Measurements from ENCODE around the gene CCBE1. TPM values are rescaled to one million over a fixed set of nuclear protein-coding genes. Genes with fewer than 3 reads are reported as not detected.

The CCBE1 gene
- total RNA-seq, 1 donor from 2014 or later: 1.6 TPM

DNA sequence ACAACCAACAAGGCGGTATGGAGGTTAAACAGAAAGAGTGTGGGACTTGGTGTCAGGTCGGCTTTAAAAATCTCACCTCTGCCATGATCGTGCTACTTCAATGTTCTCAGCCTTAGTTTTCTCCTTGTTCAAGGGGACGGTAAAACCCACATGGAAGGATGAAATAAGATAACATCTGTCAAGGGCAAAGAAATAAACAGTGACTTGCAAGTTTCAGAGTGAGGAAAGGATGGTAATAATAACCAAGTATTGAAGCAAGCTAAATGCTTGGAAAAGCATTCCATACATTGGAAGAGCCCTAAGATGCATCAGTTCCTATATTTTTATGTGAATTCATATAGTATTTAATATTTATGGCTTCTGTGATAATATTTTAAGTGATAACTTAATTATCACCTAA, 308.4 kb downstream of the CCBE1 start:
- no peaks in the 10 kb centered on the region for H3K36me3 ChIP-seq (ENCODE audit: control insufficient read depth, insufficient read depth, low read length)
- TF ChIP-seq, protein P1, sequence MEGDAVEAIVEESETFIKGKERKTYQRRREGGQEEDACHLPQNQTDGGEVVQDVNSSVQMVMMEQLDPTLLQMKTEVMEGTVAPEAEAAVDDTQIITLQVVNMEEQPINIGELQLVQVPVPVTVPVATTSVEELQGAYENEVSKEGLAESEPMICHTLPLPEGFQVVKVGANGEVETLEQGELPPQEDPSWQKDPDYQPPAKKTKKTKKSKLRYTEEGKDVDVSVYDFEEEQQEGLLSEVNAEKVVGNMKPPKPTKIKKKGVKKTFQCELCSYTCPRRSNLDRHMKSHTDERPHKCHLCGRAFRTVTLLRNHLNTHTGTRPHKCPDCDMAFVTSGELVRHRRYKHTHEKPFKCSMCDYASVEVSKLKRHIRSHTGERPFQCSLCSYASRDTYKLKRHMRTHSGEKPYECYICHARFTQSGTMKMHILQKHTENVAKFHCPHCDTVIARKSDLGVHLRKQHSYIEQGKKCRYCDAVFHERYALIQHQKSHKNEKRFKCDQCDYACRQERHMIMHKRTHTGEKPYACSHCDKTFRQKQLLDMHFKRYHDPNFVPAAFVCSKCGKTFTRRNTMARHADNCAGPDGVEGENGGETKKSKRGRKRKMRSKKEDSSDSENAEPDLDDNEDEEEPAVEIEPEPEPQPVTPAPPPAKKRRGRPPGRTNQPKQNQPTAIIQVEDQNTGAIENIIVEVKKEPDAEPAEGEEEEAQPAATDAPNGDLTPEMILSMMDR (IDR thresholded peaks at IDR 0.05; ENCODE audit: insufficient read depth, low read length, severe bottlenecking): no peak
- H3K4me3 ChIP-seq (ENCODE audit: low read depth, low read length): no peak overlapping the region
- H3K27me3 ChIP-seq (ENCODE audit: control insufficient read depth, insufficient read depth, low read length): peaks cover 3% of the 10 kb centered on the region
- FAIRE-seq (no peak), DNase-seq (ENCODE audit: low read depth) (no peak)

DNA sequence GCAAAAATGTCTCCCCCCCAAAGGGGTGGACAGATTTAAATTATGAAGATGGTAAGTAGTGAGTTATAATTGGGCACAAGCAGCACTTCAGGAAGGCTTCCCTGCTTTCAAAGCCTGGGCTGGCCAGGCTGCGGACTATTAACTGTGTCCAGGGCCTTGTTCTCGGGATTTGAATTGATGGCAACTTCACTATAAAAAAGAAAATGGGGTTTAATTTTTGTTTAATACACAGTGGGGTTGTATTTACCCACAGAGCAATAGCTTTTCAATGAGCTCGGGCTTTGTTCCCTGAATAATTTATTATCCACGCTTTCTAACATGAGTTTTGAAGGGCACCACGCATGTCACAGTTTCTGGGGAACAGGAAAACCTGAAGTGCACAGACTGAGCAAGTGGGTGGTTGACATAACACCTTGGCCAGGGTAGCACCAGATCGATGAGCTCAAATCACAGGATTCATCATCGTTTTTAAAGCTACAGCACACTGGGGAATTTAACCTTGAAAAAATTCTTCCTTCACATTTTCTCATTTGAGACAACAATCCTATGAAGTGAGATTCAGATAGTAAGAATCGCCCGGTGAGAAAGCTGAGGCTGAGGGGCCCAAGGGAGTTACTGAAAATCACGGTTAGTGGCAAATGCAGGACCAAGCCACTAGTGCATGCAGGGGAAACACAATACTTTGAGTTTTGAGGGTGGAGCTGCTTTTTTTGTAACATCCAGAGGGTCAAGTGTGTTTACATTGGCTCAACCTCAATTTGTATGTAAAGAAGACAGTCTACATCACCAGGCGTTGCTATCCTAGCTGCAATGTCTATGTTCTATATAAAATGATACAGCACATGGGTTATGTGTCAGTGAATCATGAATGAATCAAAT, 309.3 kb downstream of the CCBE1 start:
- Histone ChIP-seq H3K36me3 (ENCODE audit: control insufficient read depth, insufficient read depth, low read length) (no peaks in the 10 kb centered on the region), H3K27me3 (ENCODE audit: control insufficient read depth, insufficient read depth, low read length) (peaks cover 3% of the 10 kb centered on the region), H3K4me3 (ENCODE audit: low read depth, low read length) (no peak overlapping the region)
- no peak for FAIRE-seq
- no peak for DNase-seq (ENCODE audit: low read depth)
- TF ChIP-seq, protein P1 (IDR thresholded peaks at IDR 0.05; ENCODE audit: insufficient read depth, low read length, severe bottlenecking): no peak

GRCh38 chr18:59386909-59387686, 310.1 kb downstream of the CCBE1 start:
- TF ChIP-seq, protein P1 (IDR thresholded peaks at IDR 0.05; ENCODE audit: insufficient read depth, low read length, severe bottlenecking): no peak
- FAIRE-seq (no peak), DNase-seq (ENCODE audit: low read depth) (no peak)

GRCh38 chr18:59385191-59385590, 312.0 kb downstream of the CCBE1 start:
- Histone ChIP-seq H3K27me3 (ENCODE audit: control insufficient read depth, insufficient read depth, low read length) (peaks cover 1% of the 10 kb centered on the region), H3K36me3 (ENCODE audit: control insufficient read depth, insufficient read depth, low read length) (no peaks in the 10 kb centered on the region), H3K4me3 (ENCODE audit: low read depth, low read length) (no peak overlapping the region)
- TF ChIP-seq, protein P1 (IDR thresholded peaks at IDR 0.05; ENCODE audit: insufficient read depth, low read length, severe bottlenecking): no peak
- FAIRE-seq (peak; percentile 81), DNase-seq (ENCODE audit: low read depth) (no peak)

More at GRCh38 chr18:59386909-59387686, 310.1 kb downstream of the CCBE1 start:
- H3K36me3 ChIP-seq (ENCODE audit: control insufficient read depth, insufficient read depth, low read length): no peaks in the 10 kb centered on the region
- no peak overlapping the region for H3K4me3 ChIP-seq (ENCODE audit: low read depth, low read length)
- peaks cover 1% of the 10 kb centered on the region for H3K27me3 ChIP-seq (ENCODE audit: control insufficient read depth, insufficient read depth, low read length)

DNA sequence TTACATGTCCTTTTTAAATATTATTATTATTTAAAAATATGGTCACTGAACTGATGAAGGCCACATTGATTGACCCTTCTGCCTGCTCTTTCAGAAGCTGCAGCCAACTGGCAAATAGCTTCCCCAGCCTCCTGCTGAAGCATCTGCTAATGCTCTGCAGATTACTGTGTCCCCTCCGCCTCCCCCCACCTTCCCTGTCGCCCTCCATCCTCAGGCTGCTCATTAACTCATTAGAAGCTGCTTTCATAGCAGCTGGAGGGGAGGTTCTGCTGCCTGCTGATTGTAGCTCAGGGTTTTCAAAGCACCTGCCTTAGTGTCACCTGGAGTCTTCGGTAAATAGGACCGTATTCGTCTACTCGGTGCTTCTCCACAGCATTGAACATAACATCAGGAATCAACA, 313.4 kb downstream of the CCBE1 start:
- TF ChIP-seq, protein P1 (IDR thresholded peaks at IDR 0.05; ENCODE audit: insufficient read depth, low read length, severe bottlenecking): no peak
- no peak for DNase-seq (ENCODE audit: low read depth)
- Histone ChIP-seq H3K27me3 (ENCODE audit: control insufficient read depth, insufficient read depth, low read length) (peaks cover 3% of the 10 kb centered on the region), H3K36me3 (ENCODE audit: control insufficient read depth, insufficient read depth, low read length) (no peaks in the 10 kb centered on the region), H3K4me3 (ENCODE audit: low read depth, low read length) (no peak overlapping the region)
- FAIRE-seq: no peak

Measured in bronchial epithelial cell (primary cell).